Fibroblast of upper back skin (primary cell): ENCODE results near the gene CNN2.
"Not testable (repeated sequence)": the region's sequence is repeated elsewhere in the genome, so short reads cannot be mapped to it uniquely, and the experiment has no call there.

Source experiments
- DNase-seq: peaks from one replicate; pipeline ENCODE4 v3.0.0-alpha.2; 2013

CNN2 gene

GRCh38 chr19:1012334-1012733 is 14.1 kb upstream of the CNN2 start:
- no peak for DNase-seq

- no peak for DNase-seq
Measured at GRCh38 chr19:1013218-1013617, 13.2 kb upstream of the CNN2 start.

GRCh38 chr19:1014161-1015060 is 12.0 kb upstream of the CNN2 start:
- no peak for DNase-seq

DNA sequence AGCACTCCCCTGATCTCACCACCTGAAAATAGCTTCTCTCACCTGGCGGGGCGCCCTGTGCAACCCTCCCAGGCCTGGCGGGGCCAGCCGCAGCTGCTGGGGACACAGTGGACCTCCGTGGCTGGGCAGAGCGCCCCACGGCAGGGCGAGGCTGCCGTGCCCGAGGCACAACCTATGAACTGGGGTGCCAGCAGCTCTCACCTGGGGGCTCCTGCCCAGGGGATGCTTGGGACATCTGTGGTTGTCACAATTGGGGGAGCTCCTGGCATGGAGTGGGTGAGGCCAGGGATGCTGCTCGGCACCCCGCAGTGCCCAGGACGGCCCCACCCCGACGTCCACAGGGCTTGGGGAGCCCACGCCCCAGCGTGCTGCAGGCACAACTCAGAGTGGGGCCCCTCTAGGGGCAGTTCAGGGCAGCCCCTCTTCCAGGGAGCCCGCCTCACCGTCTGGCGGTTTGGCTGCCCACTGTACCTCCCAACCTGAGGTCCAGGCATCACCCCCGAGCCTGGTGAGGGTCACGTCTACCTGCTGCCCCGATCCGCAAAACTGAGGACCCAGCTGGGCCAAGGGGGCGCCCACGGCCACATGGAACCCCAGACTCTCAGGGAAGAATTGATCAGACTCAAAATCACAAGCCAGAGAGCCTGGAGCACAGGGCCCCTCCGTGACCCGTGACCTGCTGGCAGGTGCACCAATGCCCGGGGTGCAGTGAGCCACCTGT is 11.2 kb upstream of the CNN2 start:
- DNase-seq, result no peak

DNA sequence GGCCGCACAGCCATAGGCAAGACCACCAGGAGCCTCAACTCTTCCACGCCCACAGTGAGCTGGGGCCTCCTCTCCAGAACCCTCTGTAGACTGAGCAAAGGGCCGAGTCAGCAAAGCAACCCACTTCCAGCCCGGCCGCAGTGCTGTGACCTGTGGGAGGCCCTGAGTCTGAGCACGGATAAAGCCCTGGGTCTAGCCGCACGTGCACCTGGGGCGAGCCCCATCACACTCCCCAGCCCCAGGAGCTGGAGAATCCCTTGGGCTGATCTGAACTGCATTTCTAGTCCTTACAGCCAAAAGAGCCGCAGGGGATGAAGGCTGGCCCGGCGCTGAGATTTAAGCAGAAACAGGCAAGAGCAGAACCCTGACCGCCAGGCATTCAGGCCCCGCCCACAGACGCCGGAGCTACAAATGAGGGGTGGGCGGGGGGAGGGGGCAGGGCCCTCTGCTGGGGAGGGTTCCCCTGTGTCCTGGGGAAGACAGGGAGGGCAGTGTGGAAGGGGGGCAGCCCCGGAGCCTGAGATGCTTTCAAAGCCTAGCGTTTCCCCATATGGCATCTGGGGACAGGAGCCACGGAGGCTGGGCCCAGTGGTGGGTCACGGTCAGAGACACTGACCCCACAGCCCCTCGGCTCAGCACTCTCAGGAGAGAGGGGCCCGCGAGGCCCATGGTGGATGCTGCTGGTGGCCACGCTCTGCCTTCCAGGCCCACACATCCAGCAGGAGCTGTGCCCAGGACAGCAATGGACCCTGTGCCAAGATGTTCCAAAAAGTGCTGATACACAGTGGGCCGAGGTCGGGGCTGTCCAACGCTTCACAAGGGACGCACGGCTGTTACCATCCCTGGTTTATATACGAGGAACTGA is 10.4 kb upstream of the CNN2 start:
- DNase-seq, result no peak

DNA sequence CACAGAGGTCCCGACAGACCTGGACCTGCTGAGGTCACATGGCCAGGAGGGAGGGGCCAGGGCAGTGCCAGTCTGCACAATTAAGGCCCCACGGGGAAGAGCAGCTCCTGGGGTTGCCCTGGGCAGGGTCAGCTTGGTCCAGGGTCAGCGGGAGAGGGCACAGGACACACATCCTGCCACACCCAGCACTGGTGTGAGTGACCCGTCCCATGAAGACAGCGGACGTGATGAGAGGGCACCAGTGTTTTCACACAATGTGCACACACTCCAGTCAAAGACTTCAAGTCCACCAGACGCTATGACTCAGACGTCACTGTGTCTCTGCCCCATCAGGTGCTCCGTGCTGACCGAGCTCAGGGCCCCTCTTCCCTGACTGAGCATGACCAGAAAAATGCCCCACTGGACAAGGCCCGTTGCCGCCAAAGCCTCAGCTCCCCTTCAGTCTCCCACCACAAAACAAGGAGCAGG is 9.7 kb upstream of the CNN2 start:
- no peak for DNase-seq

GRCh38 chr19:1017115-1017905 is 9.1 kb upstream of the CNN2 start:
- DNase-seq, result no peak

DNA sequence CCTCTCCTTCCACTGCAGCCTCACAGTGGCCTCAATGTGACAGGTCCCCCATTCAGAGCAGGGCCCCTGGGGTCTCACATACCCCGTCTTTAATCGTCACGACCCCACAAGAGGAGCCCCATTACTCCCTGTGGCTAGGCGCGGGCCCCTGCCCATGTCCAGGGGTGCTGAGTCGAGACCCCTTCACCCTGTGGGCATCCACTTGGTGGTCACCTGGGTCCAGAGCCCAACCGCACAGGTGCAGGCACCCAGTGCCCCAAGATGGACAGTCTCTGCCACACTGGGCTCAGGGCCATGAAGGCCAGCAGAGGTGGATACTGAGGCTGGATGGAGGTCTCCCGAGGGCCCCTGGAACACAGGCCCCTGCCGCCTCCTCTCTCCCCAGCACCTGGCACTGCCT is 8.5 kb upstream of the CNN2 start:
- DNase-seq, result no peak

DNA sequence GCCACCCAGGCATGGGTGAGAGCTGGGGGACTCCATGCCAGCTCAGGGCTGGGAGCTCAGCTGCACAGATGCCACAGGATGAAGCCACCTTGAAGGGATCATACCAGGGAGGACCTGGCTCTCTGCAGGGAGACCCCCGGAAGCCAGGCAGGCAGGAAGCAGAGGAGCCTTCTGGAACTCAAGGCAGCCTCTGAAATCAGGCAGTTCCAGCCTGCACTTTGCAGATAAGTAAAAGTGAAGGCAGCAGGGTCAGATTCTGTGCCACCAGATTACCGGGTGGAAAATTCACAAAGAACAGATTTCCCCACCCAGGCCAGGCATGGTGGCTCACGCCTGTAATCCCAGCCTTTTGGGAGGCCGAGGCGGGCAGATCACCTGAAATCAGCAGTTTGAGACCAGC is 8.0 kb upstream of the CNN2 start:
- no peak for DNase-seq

- no peak for DNase-seq
Measured at GRCh38 chr19:1018932-1019615, 7.3 kb upstream of the CNN2 start.

DNA sequence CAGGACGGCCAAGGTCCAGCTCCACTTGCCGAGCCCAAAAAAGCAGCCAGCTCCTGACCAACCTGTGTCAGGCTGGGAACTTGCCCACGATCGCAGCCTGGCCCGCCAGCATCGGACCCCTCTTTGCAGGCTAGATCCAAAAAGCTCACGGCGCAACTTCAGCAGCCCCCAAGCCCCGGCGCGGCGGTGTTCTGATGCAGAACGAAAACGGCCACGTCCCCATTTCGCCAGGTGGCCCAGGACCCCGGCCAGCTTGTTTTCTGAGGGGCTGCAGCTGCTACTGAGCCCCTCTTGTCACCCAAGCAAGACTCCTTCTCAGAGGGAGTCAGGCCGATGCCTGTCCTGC is 6.8 kb upstream of the CNN2 start:
- no peak for DNase-seq

DNA sequence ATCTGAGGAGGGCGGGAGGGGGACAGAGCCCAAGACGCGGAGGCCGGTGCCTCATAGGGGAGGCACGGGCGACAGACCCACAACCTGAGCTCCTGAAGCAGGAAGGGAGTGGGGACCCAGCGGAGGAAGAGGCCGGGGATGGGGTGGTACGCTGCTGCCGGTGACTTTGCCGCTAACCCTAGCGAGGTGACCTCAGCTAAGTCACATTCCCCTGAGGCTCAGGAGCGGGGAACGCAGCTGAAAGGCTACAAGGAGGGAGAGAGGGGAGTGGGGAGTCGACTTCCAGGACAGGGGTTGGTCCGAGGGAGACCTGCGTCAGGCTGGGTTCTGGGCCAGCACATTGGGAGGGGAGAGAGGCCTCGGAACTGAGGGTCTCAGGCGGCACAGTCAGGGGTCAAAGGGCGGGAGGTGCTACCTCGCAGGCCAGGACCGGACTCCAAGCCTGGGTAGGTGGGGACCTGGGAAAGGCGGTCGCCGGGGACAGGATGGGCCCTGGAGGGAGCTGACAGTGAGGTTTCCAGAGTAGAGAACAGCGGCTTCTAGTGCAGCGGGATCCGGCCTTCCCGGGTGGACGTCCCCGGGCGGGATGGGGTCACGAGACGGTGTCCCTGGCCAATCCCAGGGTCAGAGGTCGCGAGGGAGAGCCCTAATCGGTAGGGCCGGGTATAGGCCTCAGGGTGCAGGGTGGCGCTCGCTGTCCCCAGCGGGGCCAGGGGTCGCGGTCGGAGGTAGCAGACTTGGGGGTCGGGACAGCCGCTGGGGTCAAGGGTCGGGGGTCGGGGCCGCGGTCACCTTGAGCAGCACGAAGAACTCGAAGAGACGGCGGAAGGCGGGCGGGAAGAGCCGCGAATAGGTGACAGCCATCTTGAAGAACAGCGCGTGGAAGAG is 6.2 kb upstream of the CNN2 start:
- no peak for DNase-seq

DNA sequence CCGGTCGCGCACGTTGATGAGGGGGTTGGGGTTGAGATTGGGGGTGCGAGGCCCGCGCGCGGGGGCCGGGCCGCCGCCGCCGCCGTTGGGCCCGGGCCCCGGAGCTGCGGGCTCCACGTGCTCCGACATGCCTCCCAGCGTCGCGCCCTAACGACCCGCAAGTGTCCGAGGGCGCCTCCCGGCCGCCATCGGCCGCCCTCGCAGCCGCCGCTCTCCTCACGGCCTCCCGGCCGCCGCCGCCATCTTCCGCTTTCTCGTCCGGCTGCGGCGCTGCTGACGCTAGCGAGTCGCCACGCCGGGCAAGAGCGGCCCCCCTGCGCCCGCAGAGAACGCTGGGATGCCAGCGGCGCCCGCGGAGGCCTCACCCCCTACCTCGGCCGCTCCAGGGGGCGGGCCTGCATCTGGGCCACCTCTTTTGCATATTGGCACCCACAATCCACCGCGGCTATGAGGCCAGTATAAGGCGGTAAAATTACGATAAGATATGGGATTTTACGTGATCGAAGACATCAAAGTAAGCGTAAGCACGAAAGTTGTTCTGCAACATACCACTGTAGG is 5.5 kb upstream of the CNN2 start, which contains the start of gene TMEM259:
Gene TMEM259, minus strand, starts transcription at position 256 of the 558 bp plus-strand sequence. Its CDS starts 127 bp downstream, at position 129.
- DNase-seq, result peak; percentile 98

DNA sequence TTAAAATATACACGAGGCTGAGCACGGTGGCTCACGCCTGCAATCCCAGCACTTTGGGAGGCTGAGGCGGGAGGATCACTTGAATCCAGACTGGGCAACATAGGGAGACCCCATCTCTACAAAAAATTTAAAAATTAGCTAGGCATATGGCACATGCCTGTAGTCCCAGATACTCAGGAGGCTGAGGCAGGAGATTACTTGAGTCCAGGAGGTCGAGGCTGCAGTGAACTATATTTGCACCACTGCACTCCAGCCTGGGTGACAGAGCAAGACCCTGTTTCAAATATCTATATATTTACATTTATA is 2.6 kb upstream of the CNN2 start:
- DNase-seq, result not testable (repeated sequence)

DNA sequence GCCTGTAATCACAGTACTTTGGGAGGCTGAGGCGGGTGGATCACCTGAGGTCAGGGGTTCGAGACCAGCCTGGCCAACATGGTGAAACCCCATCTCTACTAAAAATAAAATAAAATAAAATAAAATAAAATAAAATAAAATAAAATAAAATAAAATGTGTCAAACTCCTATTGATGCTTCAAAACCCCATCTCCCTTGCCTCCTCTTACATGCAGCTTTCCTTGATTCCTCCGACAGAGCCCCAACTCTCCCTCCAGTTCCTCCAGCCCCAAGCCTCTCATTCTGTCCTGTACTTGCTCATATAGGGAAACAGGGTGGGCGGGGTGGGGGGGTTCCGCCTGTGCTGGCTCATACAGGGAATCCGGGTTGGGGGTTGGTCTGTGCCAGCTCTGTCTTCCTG is 1.3 kb upstream of the CNN2 start:
- not testable (repeated sequence) for DNase-seq

GRCh38 chr19:1026783-1027649 is 608 bp downstream of the CNN2 start:
- DNase-seq, result peak; percentile 37

DNA sequence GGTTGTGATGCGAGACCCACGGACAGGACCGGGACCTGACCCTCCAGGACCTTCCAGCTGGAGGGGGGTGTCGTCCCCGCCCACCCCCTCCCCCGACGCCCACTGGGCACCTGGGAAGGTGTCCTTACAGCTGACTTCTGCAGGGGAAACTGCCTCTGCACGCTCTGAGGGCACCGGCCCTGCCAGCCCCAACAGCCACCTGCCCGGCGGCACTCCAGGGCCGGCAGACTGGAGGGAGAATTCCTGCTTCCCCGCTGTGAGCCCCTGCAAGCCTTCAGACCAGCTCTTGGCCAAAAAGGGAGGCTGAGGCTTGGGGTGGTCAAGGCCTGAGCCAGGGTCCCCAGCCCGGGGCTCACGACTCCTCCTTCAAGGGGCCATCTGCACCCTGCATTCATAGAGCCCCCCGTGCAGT is 1.2 kb downstream of the CNN2 start:
- no peak for DNase-seq

- peak; percentile 99 for DNase-seq
Measured at GRCh38 chr19:1028062-1028926, 1.9 kb downstream of the CNN2 start.
